Measurements from ENCODE around the gene CASZ1.

- TF ChIP-seq CTCF (conservative IDR thresholded peaks at IDR 0.05 in 1 of 2, IDR thresholded peaks at IDR 0.05 in 1 of 2; ENCODE audit: low read depth in 1 of 2, low read length in 2 of 2), result no peak
- TF ChIP-seq EZH2 (IDR thresholded peaks at IDR 0.05; ENCODE audit: low read length, missing control alignments), result no peak
These were observed 171.4 kb downstream of the CASZ1 start for GRCh38 chr1:10625076-10625475.
